22Rv1 (cell line): ENCODE measurements around the gene FAM200B.

ENCODE experiments used
- H3K27ac ChIP-seq: fragments of 450-650 bp; 2 replicates; pipeline ENCODE4 v1.5.1; 2017
- CTCF ChIP-seq: fragments of 450-650 bp; IDR thresholded peaks from 2 replicates; pipeline ENCODE4 v1.5.1; 2017; ENCODE audit warnings: mild to moderate bottlenecking
- ZFX ChIP-seq: fragments of 450-650 bp; IDR thresholded peaks from 2 replicates; pipeline ENCODE4 v1.6.1; 2017; ENCODE audit warnings: antibody characterized with exemption, borderline replicate concordance

Gene FAM200B

GRCh38 chr4:15702941-15703403 lies 21.3 kb downstream of the FAM200B start, which contains the start of gene BST1:
BST1 (plus strand) TSS chr4:15703065; CDS start chr4:15703145, 80 bp downstream.
- no peak for TF ChIP-seq CTCF
- no peak for TF ChIP-seq ZFX
- no peak within 1 kb of the TSS for H3K27ac ChIP-seq

GRCh38 chr4:15703439-15703838 lies 21.8 kb downstream of the FAM200B start:
- no peak overlapping the region for H3K27ac ChIP-seq
- no peak for TF ChIP-seq CTCF
- TF ChIP-seq ZFX = no peak

- no peak overlapping the region for H3K27ac ChIP-seq
- TF ChIP-seq ZFX (no peak), CTCF (no peak)
These were observed 22.5 kb downstream of the FAM200B start for GRCh38 chr4:15704129-15704528.

- TF ChIP-seq ZFX (no peak), CTCF (no peak)
- no peak overlapping the region for H3K27ac ChIP-seq
These were observed 25.2 kb downstream of the FAM200B start for GRCh38 chr4:15706646-15707362.

GRCh38 chr4:15707363-15707715 lies 25.7 kb downstream of the FAM200B start:
- TF ChIP-seq CTCF (no peak), ZFX (no peak)
- H3K27ac ChIP-seq = no peak overlapping the region

GRCh38 chr4:15711762-15712161 lies 30.1 kb downstream of the FAM200B start:
- TF ChIP-seq CTCF = no peak
- no peak for TF ChIP-seq ZFX

GRCh38 chr4:15712214-15712613 lies 30.6 kb downstream of the FAM200B start:
- H3K27ac ChIP-seq = no peak overlapping the region
- no peak for TF ChIP-seq CTCF
- TF ChIP-seq ZFX = no peak

More at GRCh38 chr4:15711762-15712161, 30.1 kb downstream of the FAM200B start:
- no peak overlapping the region for H3K27ac ChIP-seq
